HL-60/S4 treated with retinoic acid at 250 ng/mL for 4 days and 3 days (cell line): Measurements from ENCODE around the gene CHAF1A.

ENCODE experiments used
- in situ Hi-C: fragments of 300-500 bp; cut with MboI; formaldehyde crosslinking; loops from 2 replicates; pipeline ENCODE4 v1.7.0; 2022; ENCODE audit warnings: low sequenced_read_pairs

The CHAF1A gene

DNA sequence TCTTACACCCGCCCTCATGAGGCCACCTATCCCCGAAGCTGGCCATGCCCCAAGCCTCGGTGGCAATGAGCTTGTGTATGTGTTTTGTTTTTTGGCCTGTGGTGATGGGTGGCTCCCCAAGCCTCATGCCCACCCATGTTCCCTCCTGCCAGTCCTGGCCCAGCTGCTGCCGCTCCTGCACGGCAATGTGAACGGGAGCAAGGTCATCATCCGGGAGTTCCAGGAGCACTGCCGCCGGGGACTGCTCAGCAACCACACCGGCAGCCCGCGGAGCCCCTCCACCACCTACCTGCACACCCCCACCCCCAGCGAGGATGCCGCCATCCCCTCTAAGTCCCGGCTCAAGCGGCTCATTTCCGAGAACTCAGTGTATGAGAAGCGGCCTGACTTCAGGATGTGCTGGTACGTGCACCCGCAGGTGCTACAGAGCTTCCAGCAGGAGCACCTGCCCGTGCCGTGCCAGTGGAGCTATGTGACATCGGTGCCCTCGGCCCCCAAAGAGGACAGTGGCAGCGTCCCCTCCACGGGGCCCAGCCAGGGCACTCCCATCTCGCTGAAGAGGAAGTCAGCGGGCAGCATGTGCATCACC lies 30.6 kb downstream of the CHAF1A start:
- in situ Hi-C loops, result no loop called here

DNA sequence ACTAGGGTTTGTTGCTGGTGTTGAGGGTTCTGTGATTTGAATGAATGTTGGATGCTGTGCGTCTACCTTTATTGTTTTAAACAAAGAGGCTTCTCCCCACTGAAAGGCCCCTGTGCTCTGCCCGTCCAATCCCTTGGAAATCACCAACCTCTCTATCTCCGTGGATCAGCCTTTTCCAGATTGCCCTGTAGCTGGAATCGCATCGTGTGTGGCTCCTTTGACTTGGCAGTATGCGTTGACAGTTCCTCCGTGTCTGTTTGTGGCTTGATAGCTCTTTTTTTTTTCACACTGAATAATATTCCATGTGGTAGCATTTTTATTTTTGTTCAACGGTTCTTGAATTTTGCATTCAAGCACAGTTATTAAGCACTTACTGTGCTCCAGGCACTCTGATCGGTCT lies 32.0 kb downstream of the CHAF1A start:
- in situ Hi-C loops, result no loop called here

DNA sequence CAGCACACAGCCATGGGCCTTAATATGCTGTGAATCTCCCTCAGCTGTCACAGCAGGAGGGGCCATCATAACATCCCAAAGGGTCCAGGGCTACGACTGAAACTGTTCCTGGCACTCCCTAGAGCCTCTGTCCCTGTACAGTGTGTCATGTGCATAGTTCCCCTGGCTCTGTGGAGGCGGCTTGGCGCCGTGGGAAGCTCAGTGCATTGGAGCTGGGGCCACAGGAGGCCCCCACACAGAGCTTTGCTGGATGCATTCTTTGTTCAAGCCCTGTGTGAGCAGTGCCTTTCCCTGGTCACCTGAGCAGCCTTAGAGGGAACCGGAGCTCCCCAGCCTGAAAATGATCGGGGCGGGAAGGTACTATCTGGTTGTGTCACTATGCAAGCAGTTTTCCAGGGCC lies 33.8 kb downstream of the CHAF1A start:
- in situ Hi-C loops, result no loop called here

DNA sequence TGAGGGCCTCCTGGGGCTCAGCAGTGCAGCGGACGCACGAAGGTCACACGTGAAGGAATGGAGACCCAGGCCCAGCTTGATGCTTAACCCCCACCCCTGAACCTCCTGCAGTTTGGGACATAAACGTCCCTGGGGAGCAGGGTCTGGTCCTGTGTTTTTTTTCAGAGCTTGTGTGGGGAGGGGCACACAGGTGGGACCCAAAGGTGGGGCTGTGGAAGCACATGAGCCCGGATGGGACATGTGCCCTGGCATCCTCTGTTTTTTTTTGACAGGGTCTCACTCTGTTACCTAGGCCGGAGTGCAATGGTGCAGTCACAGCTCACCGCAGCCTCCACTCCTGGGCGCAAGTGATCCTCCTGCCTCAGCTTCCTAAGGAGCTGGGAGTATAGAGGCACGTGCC lies 34.7 kb downstream of the CHAF1A start:
- in situ Hi-C loops, result no loop called here

DNA sequence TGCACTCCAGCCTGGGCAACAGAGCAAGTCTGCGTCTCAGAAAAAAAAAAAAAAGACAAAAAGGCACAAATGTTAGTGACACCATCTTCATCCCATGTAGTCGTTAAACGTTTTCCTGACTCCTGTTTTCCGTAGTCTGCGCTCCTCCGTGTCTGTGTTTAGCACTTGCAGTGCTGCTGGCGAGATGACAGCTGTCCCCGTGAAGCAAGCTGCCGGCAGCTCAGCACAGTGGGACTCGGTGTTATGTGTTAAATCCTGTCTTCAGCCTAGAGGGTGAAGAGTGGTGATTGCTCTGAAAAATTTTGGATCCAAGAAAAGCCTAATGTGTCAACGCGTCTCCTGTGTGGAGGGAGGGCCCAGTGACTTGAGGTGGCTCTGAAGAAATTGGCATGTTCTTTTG lies 36.8 kb downstream of the CHAF1A start:
- in situ Hi-C loops, result no loop called here

DNA sequence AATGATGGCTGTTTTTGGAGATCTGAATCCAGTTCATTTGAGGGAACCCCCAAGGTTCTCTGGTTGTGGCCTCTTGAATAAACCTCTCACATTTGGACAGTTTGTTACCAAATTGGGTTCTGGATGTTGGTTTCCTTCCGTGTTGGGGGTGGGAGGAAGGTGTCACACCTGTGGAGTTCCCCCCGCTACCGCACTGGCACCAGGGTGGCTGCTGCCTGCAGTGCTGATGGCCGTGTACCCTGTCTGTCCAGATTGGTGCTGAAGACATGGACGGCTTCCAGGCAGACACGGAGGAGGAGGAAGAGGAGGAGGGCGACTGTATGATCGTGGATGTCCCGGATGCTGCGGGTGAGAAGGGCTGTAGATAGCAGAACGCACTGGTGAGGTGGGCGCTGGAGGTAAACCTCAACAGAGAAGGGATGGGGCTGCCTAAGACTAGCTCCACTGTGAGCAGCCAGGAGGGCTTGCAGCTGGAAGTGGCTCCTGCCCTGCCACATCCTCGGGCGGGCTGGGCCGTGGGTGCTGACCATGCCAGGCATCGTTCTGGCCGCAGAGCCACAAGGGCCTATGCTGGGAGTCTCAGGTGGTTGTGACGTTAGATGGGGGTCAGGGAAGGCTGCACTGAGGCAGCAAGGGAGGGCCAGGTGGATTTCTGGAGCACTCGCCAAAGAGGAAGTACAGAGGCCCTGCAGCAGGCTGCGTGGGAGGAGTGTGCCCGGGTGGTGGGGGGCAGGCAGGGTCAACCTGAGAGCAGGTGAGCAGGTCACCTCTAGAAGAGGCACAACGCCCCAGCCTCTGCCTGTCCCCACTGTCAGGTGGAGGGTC lies 39.8 kb downstream of the CHAF1A start:
- in situ Hi-C loops, result no loop called here

DNA sequence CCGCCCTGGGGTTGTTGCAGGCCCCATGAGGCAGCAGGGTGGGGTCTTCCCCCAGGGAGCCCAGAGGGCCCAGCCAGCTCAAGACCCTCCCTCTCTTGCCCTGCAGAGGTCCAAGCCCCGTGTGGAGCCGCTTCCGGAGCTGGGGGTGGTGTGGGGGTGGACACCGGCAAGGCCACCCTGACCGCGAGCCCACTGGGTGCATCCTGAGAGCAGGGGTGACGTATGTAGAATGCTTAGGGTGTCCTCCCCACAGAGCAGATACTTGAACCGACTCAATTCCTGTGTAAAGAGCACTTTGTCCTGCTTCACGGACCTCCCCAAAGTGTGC lies 40.3 kb downstream of the CHAF1A start:
- in situ Hi-C loops, result no loop called here

DNA sequence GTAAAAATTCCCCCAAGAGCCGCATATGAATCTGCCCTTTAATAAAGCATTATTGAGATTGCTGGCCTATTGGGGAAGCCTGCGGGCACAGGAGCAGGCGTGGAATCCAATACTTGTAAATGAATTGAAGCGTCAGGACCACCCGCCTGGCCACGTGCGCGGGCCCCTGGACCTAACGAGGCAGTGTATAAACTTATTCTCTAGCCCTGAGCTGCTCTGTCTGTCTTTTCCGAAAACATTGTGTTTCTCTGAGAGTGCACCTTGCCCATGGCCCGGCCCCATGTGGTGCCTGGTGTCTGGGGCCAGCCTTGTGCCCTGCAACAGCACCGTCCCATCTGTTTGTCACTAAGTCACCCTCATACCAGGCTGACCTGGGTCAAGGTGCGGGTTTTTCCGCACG lies 40.7 kb downstream of the CHAF1A start:
- in situ Hi-C loops, result no loop called here

DNA sequence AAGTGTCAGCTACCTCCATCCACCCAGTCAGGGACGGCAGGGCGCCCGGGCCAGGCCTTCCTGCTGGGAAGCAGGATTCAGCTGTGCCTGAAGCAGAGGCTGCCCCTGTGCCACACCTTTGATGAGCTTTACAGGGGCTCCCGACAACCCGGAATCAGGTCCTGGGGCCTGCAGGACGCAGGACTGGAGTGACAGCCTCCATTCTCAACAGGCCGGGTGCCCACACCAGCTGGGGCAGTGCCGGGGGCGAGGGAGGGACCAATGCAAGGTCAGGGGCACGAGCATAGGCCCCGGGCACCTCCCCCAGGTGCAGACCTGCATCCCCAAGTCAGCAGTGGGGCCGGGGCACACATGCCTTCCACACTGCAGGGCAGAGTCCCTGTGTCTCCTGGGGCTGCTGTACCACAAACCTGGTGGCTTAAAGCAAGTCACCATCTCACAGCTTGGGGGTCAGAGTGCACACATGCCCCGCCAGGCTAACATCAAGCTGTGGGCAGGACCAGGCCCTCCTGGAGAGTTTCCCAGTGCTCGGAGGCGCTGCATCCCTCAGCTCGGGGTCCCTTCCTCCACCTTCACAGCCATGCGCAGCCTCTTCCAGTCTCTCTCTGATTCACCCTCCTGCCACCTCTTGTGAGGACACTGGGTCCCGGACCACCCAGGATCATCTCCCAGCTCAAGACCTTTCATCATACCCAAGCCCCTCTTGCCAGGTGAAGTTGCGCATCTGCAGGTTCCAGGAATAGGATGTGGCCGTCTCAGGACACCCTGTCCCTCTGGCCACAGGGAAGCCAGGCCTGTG lies 41.7 kb downstream of the CHAF1A start:
- in situ Hi-C loops, result no loop called here

DNA sequence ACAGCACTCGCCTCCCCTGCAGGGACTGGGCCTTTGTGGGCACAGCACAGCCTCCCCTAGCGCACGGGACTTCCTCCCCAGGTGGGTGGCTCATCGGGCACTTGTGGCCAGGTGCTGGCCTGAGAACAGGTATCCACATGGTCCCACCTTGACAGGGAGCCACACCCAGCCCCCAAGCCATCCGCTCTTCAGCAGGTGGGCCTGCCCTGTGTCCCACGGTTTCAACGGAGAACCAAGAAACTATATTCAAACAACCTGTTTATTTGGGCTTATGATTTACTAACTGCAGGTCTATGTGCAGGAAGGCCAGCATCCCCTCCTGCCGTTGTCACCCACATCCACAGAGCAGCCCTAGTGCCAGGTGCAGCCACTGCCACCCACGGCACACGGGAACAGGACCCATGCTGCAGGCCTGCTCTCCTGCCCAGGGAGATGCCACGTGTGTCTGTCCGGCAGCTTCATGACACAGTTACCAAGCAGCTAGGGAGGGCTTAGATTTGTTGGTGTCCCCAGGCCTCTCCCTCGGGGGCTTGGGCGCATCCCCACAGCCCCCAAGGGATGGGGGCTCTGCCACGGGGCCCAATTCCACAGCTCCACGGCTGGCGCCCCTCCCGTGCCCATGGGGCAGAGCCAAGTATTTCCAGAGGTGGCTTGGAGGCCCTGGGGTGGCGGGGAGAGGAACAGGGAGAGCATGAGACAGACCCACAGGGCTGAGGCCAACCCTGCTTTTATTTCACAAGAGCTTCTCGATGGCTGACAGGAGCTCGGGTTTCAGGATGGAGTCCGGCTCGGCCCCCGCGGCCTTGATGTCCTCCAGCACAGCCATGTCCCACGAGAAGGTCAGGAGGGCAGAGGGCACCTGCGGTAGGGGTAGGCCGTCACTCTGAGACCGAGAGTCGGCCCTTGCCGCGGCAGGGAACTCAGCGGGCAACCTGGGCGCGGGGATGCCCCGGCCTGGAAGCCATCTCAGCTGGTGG lies 42.6 kb downstream of the CHAF1A start:
- in situ Hi-C loops, result no loop called here

DNA sequence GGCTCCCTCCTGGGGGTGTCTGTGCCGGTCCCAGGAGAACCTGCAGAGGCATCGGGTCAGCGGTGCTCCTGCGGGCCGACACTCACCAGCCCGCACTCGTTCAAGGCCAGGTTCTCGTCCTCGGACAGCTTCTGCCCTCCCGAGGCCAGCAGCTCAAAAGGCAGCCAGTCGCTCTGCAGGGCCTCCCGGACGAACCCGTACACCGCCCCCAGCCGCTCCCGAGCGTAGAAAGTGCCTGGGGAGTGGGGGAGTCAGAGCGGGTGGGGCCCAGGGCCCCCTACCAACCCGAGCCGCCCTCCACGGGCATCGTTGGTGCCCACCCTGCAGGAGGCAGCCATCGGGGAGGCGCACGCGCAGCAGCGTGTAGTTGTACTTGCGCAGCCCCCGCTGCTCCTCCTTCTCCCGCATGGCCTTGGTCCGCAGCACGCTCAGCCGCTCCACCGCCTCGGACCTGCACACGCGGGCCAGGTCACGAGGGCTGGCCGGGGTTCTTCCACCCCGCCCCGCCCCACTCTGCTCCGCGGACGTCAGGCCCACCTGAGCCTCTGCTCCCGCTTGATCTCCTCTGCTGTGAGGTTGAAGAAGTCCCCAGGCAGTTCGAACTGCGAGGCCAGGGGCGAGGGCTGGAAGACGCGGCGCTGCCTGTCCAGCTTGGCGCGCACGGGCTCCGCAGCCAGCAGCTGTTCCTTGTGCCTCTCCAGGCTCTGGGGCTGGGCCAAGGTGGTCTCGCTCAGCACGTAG lies 43.7 kb downstream of the CHAF1A start:
- in situ Hi-C loops, result no loop called here

DNA sequence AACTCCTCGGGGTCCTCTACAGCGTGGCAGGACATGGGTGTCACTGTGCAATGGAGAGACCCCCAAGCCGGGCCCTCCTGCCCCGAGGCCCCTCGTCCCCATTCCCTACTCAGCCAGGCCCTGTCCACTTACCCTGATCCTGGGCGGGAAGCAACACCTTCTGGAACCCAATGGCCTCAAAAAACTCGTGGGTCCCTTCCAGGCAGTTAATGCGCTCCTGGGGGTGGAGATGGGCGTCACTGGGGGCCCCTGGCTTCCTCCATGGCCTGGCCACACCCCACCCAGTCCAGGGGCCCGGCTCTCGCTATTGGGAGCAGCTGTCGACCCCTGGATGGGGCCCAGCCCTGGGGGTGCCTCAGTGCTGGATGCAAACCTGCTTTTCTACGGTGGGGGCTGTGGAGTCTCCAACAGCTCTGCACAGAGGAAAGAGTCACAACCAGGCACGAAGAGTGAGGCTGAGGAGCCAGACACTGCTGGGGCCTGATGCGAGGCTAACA lies 44.3 kb downstream of the CHAF1A start:
- in situ Hi-C loops, result no loop called here

DNA sequence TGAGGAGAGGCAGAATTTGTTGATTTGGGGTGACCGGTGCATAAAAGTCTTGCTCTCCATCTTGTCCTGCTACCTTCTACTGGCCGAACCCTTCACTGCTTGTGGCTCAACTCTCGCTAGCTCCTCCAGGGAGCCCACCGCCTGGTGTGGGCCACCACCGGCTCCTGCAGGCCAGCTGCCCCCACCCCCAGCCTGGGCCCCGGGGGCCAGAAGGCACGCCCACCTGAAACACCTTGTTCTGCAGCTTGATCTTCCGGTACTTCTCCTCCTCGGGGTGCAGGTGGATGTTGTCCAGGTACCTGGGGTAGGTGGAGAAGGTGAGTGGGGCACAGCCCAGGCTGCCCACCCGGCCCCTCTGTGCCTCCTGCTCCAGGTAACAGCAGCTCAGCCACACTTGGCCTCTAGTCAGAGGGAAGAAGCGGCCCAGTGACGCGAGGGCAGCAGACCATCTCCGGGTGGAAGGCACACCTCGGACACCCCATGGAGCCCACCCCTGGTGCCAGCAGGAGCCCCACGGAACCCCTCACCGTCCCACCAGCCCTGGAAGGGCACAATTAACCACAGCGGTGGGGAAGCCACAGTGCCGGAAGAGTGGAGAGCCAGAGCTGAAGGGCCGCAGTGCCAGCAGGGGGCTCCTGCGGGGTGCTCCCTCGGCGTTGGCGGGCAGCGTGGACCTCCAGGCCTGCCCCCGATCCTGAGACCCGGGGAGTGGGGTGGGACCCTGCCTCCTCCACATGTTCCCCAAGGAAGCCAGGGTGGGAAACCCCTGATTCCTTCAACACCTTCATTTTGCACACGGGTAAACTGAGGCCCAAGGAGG lies 45.1 kb downstream of the CHAF1A start:
- in situ Hi-C loops, result no loop called here

DNA sequence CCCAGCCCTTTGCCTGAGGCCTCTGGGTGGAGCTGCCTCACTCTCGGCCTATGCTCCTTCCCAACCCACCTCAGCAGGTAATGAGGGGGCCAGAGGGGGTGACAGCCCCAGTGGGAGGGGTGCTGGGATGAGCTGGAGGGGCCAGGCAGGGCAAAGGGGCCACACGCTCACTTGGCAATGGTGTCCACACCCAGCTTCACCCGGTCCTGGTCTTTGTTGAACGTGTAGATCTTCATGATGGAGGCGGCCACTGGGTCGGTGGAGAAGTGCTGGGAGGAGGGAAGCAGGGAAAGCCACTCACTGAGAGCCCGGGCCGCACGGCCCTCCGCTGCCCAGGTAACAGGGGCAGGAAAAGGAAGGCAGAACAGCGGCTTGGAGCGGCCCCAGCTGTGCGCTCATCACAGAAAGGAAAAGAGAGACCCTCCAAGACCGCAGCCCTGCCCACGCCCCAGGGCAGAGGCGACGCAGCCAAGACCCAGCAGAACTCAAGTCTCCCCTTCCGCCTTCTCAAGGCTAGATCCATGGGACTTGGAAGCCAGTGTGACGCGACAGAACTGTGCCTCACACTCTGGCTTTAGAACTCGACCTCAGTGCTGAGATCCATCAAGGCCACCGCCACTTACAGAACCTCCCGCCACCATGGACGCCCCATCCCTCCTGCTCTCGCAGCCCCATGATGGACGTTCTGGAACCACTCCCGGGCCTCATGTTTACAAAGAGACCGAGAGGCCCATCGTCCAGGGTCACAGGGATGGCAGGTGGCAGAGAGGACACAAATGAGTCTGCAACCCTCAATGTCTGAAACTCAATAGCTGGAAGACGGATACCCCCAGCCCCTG lies 45.9 kb downstream of the CHAF1A start:
- in situ Hi-C loops, result no loop called here

DNA sequence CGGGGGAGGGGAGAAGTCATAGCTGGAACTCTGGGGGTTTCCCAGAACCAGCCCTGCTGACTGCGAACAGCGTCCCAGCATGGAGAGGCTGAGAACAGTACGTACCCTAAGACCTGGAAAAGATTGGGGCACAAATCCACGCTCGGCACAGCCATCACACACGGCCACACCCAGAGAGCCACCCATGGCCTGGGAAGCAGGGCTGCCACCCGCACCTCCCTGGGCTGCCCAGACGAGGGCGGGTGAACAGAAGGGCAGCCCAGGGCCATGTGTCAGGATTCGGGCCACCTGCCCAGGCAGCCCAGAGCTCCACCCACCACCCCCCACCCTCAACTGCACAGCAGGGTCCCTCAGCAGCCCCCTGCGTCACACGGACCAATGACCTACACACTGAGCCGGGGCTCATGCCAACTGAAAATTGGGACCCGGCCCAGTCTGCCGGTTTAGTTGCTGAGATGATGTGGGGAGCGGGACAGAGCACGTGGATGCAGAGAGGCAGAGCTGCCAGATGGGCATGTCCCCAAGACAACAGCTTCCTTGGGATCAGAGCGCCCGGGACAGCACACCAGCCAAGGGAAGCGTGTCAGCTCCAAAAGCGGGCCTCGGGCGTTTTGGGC lies 46.7 kb downstream of the CHAF1A start:
- in situ Hi-C loops, result no loop called here

DNA sequence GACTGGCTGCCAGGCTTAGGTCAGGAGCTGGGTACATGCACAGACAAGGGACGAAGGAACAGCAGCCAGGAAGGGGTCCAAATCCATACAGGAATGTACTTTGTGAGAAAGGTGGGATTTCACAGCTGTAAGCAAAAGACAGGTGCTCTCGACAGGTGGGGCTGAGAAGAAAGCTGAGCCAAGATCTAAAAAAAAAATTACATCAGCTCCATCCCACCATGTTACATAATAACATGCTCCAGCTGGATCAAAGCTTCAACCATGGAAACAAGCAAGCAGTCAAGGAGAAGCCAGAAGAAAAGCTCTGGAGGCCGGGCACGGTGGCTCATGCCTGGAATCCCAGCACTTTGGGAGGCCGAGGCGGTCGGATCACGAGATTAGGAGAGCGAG lies 47.2 kb downstream of the CHAF1A start:
- in situ Hi-C loops, result no loop called here

DNA sequence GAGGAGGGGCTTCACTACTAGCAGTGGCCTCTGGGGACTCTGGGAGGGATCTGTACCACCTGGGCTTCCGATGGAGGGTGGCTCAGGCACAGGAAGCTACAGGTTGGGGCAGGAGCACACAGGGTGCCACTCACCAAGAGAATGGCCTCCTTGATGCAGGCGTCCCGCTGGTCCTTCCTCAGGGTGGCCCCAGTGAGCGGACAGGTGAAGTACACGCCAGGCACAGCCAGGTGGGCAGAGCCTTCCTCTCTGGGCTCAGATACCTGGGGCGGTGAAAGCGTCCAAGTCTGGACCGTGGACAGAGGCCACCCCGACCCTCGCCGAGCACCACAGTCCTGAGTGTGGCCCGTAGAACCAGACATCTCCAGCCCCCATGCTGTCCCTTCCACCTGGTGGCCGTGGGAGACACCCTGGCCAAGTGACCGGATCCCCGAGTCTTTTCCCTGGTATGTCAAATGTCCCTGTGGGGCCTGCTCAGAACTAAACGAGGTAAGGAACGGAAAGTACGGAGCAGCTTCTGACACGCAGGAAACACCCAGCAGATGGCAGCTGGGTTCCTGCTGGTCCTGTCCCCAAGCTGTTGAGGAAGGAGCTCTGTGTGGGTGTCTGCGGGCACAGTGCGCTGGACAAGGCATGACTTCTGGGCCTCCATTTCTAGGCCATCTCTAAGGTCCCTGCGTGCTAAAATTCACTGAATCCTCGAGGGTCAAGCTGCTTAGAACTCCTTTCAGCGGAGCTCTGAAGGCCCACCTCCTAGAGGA lies 50.0 kb downstream of the CHAF1A start:
- in situ Hi-C loops, result no loop called here
